ENCODE data around the gene ZSCAN31.
A peak's percentile ranks its signal among the peaks of the same experiment; 100 is the strongest.
"Not testable (repeated sequence)": the region's sequence is repeated elsewhere in the genome, so short reads cannot be mapped to it uniquely, and the experiment has no call there.

ZSCAN31 gene

GRCh38 chr6:28334286-28335039 is 1.5 kb downstream of the ZSCAN31 start:
- Histone ChIP-seq H3K27ac (ENCODE audit: low read length) (peak overlapping the region; percentile 100), H3K4me3 (ENCODE audit: low read length) (peak overlapping the region; percentile 90), H3K27me3 (ENCODE audit: control insufficient read depth, insufficient read depth, low read length) (no peaks in the 10 kb centered on the region), H3K36me3 (ENCODE audit: control insufficient read depth, low read depth, low read length) (no peaks in the 10 kb centered on the region), H3K4me1 (ENCODE audit: control insufficient read depth, low read depth, low read length) (peaks cover 15% of the 10 kb centered on the region), H3K9ac (ENCODE audit: low read length) (peak overlapping the region; percentile 100), H3K9me3 (ENCODE audit: control insufficient read depth, low read depth, low read length) (no peaks in the 10 kb centered on the region)

DNA sequence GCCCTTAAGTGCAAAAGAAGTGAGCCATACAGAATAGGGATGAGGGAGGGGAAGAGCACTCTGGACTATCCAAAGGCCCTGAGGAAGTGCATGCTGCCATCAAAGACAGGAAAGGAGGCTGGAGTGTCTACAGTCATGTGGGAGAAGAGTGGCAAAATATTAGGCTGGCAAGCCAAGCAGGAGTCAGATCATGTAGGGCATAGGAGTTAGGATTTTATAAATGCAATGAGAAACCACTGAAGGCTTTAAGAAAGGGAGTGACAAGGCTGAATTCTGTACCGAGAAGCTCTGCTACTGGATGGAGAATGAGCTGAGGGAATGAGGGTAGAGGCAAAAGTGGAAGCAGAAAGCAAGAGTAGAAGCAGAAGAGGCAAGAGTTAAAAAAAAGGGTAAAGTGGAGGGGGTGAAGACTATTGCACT is 2.3 kb downstream of the ZSCAN31 start:
- H3K36me3 ChIP-seq (ENCODE audit: control insufficient read depth, low read depth, low read length): no peaks in the 10 kb centered on the region
- H3K4me1 ChIP-seq (ENCODE audit: control insufficient read depth, low read depth, low read length): peaks cover 15% of the 10 kb centered on the region
- no peak overlapping the region for H3K4me3 ChIP-seq (ENCODE audit: low read length)
- no peaks in the 10 kb centered on the region for H3K27me3 ChIP-seq (ENCODE audit: control insufficient read depth, insufficient read depth, low read length)
- no peak overlapping the region for H3K27ac ChIP-seq (ENCODE audit: low read length)
- no peaks in the 10 kb centered on the region for H3K9me3 ChIP-seq (ENCODE audit: control insufficient read depth, low read depth, low read length)
- no peak overlapping the region for H3K9ac ChIP-seq (ENCODE audit: low read length)

GRCh38 chr6:28333047-28333446 is 2.9 kb downstream of the ZSCAN31 start:
- Histone ChIP-seq H3K36me3 (ENCODE audit: control insufficient read depth, low read depth, low read length) (no peaks in the 10 kb centered on the region), H3K9me3 (ENCODE audit: control insufficient read depth, low read depth, low read length) (no peaks in the 10 kb centered on the region), H3K27ac (ENCODE audit: low read length) (no peak overlapping the region), H3K9ac (ENCODE audit: low read length) (no peak overlapping the region), H3K4me1 (ENCODE audit: control insufficient read depth, low read depth, low read length) (peaks cover 15% of the 10 kb centered on the region), H3K27me3 (ENCODE audit: control insufficient read depth, insufficient read depth, low read length) (no peaks in the 10 kb centered on the region), H3K4me3 (ENCODE audit: low read length) (no peak overlapping the region)

DNA sequence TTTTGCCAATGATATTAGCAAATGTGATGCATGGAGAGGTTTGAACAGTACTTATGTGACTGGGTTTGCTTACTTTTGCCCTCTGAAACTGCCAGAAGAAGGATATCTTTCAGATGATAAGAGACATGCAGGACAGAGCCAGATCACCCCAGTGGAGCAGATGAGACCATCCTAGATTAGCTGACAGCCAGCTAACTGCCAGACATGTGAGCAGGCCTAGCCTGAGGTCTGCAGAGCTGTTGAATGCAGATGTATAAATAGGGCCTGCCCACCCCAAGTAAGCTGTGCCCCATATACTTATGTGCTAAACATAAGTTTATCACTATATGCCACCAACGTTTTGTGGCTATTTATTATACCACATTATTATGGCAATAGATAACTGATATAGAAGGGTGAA is 5.9 kb downstream of the ZSCAN31 start:
- H3K27me3 ChIP-seq (ENCODE audit: control insufficient read depth, insufficient read depth, low read length): no peaks in the 10 kb centered on the region
- H3K27ac ChIP-seq (ENCODE audit: low read length): no peak overlapping the region
- H3K4me3 ChIP-seq (ENCODE audit: low read length): no peak overlapping the region
- H3K36me3 ChIP-seq (ENCODE audit: control insufficient read depth, low read depth, low read length): peaks cover 13% of the 10 kb centered on the region
- H3K9ac ChIP-seq (ENCODE audit: low read length): no peak overlapping the region
- peaks cover 7% of the 10 kb centered on the region for H3K4me1 ChIP-seq (ENCODE audit: control insufficient read depth, low read depth, low read length)
- H3K9me3 ChIP-seq (ENCODE audit: control insufficient read depth, low read depth, low read length): peaks cover 18% of the 10 kb centered on the region

GRCh38 chr6:28326371-28326948 is 9.5 kb downstream of the ZSCAN31 start:
- Histone ChIP-seq H3K4me3 (ENCODE audit: low read length) (no peak overlapping the region), H3K27me3 (ENCODE audit: control insufficient read depth, insufficient read depth, low read length) (no peaks in the 10 kb centered on the region), H3K4me1 (ENCODE audit: control insufficient read depth, low read depth, low read length) (no peaks in the 10 kb centered on the region), H3K9me3 (ENCODE audit: control insufficient read depth, low read depth, low read length) (peaks cover 18% of the 10 kb centered on the region), H3K27ac (ENCODE audit: low read length) (no peak overlapping the region), H3K36me3 (ENCODE audit: control insufficient read depth, low read depth, low read length) (peaks cover 13% of the 10 kb centered on the region), H3K9ac (ENCODE audit: low read length) (no peak overlapping the region)

DNA sequence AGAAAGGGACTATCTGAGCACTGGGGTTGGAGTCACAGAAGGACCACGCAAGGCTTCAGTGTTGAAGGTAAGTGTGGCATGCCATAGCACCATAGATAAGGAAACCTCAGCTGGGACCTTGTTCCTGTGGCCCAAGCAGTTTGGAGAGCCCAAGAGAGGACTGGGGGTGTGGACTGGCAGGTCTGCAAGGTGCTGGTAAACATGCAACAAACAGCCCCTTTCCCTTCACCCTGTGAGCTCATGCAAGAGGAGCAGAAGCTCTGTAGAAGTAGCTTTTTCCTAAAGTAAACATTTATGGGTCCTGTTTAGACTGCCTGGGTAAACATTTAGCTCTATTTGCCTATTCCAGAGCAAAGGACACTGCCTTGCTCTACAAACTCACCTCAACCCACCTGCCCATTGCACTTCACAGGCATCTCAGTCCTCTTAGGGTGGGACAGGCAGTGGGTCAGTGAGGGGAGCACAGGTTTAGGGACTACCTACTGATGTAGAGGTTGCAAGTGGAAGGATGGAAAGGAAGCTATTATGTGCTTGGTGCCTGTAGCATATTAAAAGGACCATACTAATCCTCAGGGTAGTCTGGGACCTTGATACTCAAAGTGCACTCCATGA is 12.0 kb downstream of the ZSCAN31 start:
- Histone ChIP-seq H3K9me3 (ENCODE audit: control insufficient read depth, low read depth, low read length) (peaks cover 18% of the 10 kb centered on the region), H3K27me3 (ENCODE audit: control insufficient read depth, insufficient read depth, low read length) (no peaks in the 10 kb centered on the region), H3K9ac (ENCODE audit: low read length) (no peak overlapping the region), H3K4me3 (ENCODE audit: low read length) (no peak overlapping the region), H3K4me1 (ENCODE audit: control insufficient read depth, low read depth, low read length) (no peaks in the 10 kb centered on the region), H3K36me3 (ENCODE audit: control insufficient read depth, low read depth, low read length) (peaks cover 13% of the 10 kb centered on the region), H3K27ac (ENCODE audit: low read length) (no peak overlapping the region)

- Histone ChIP-seq H3K9ac (ENCODE audit: low read length) (no peak overlapping the region), H3K27ac (ENCODE audit: low read length) (no peak overlapping the region), H3K4me3 (ENCODE audit: low read length) (no peak overlapping the region), H3K4me1 (ENCODE audit: control insufficient read depth, low read depth, low read length) (no peaks in the 10 kb centered on the region), H3K27me3 (ENCODE audit: control insufficient read depth, insufficient read depth, low read length) (no peaks in the 10 kb centered on the region), H3K36me3 (ENCODE audit: control insufficient read depth, low read depth, low read length) (peaks cover 13% of the 10 kb centered on the region), H3K9me3 (ENCODE audit: control insufficient read depth, low read depth, low read length) (peaks cover 18% of the 10 kb centered on the region)
These were observed 13.3 kb downstream of the ZSCAN31 start for GRCh38 chr6:28322661-28323060.

- not testable (repeated sequence) for H3K4me1 ChIP-seq (ENCODE audit: control insufficient read depth, low read depth, low read length); H3K9me3 ChIP-seq (ENCODE audit: control insufficient read depth, low read depth, low read length); H3K27ac ChIP-seq (ENCODE audit: low read length); H3K4me3 ChIP-seq (ENCODE audit: low read length); H3K9ac ChIP-seq (ENCODE audit: low read length); H3K36me3 ChIP-seq (ENCODE audit: control insufficient read depth, low read depth, low read length); H3K27me3 ChIP-seq (ENCODE audit: control insufficient read depth, insufficient read depth, low read length)
These were observed 18.1 kb downstream of the ZSCAN31 start for GRCh38 chr6:28317866-28318265.

DNA sequence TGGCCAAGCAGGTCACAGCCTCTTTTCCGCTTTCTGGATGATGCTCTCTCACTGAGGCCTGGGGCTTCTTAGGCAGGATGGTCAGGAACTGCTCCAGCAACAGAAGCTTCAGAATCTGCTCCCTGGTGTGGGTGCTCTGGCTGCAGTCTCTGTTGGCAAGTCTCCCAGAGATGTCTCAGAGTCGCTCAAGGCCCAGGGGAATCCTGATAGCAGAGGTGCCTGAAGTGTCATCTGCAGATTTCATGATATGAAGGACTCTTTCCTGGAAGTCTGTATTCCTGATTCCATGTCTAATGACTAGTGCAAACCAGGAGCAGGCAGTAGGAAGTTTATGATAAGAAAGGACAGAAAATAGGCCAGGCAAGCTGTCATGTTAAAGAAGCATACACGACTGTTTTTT is 20.3 kb downstream of the ZSCAN31 start:
- no peak overlapping the region for H3K9ac ChIP-seq (ENCODE audit: low read length)
- no peaks in the 10 kb centered on the region for H3K36me3 ChIP-seq (ENCODE audit: control insufficient read depth, low read depth, low read length)
- H3K27ac ChIP-seq (ENCODE audit: low read length): no peak overlapping the region
- H3K4me3 ChIP-seq (ENCODE audit: low read length): no peak overlapping the region
- H3K9me3 ChIP-seq (ENCODE audit: control insufficient read depth, low read depth, low read length): no peaks in the 10 kb centered on the region
- H3K4me1 ChIP-seq (ENCODE audit: control insufficient read depth, low read depth, low read length): no peaks in the 10 kb centered on the region
- no peaks in the 10 kb centered on the region for H3K27me3 ChIP-seq (ENCODE audit: control insufficient read depth, insufficient read depth, low read length)

- H3K9me3 ChIP-seq (ENCODE audit: control insufficient read depth, low read depth, low read length): no peaks in the 10 kb centered on the region
- no peaks in the 10 kb centered on the region for H3K4me1 ChIP-seq (ENCODE audit: control insufficient read depth, low read depth, low read length)
- H3K27me3 ChIP-seq (ENCODE audit: control insufficient read depth, insufficient read depth, low read length): no peaks in the 10 kb centered on the region
- H3K27ac ChIP-seq (ENCODE audit: low read length): no peak overlapping the region
- H3K9ac ChIP-seq (ENCODE audit: low read length): no peak overlapping the region
- no peak overlapping the region for H3K4me3 ChIP-seq (ENCODE audit: low read length)
- H3K36me3 ChIP-seq (ENCODE audit: control insufficient read depth, low read depth, low read length): no peaks in the 10 kb centered on the region
These were observed 23.0 kb downstream of the ZSCAN31 start for GRCh38 chr6:28312939-28313338.

GRCh38 chr6:28311139-28311823 is 24.7 kb downstream of the ZSCAN31 start:
- H3K9me3 ChIP-seq (ENCODE audit: control insufficient read depth, low read depth, low read length): no peaks in the 10 kb centered on the region
- H3K27ac ChIP-seq (ENCODE audit: low read length): no peak overlapping the region
- no peaks in the 10 kb centered on the region for H3K4me1 ChIP-seq (ENCODE audit: control insufficient read depth, low read depth, low read length)
- no peak overlapping the region for H3K9ac ChIP-seq (ENCODE audit: low read length)
- H3K36me3 ChIP-seq (ENCODE audit: control insufficient read depth, low read depth, low read length): no peaks in the 10 kb centered on the region
- no peaks in the 10 kb centered on the region for H3K27me3 ChIP-seq (ENCODE audit: control insufficient read depth, insufficient read depth, low read length)
- H3K4me3 ChIP-seq (ENCODE audit: low read length): no peak overlapping the region
